Kasumi-1 (cell line): Measurements from ENCODE around the gene IL19.

ENCODE experiments used
- DNase-seq, 2 experiments: peaks; one replicate each; lab custom pipeline; 2025; lab: John Stamatoyannopoulos, UW

The IL19 gene

DNA sequence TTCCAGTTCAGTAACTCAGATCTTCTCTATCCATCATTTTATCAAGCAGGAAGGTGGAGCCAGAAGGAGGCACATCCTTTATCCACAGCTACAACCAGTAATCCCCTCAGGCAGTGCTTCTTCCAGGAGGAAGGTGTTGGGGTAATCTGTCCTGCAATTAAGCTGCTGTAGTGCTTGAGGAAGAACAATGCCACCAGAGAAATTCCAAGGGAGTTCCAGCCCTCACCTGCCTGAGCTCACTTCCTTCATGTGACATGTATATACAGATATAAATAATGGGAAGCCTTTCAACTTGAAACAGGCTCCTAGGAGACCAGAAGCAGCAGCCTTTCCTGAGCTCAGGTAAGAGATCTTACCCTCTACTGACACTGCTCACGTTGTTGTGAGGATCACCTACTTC lies 92.7 kb downstream of the IL19 start:
- no peak for DNase-seq

DNA sequence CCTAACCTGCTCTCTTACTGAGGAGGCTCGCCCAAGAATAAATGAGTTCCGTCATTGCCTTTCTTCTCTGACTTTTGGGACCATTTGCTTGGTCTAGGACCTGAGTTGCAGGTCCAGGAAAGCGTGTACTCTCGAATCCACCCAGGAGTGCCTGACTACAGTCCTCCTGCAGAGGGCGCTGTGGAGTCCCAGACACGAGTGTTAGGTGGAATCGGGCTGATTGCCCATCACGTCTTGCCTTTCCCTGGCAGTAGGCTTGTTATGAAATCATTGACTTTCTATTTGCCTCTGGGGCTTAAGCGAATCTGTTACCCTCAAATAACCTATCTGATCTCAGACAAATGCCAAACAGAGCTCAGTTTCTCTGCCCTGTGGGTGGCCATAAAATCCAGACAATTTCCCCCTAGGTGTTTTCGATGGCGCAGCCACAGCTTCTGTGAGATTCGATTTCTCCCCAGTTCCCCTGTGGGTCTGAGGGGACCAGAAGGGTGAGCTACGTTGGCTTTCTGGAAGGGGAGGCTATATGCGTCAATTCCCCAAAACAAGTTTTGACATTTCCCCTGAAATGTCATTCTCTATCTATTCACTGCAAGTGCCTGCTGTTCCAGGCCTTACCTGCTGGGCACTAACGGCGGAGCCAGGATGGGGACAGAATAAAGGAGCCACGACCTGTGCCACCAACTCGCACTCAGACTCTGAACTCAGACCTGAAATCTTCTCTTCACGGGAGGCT lies 94.5 kb downstream of the IL19 start, which contains the start of gene IL20:
Gene IL20, plus strand, starts transcription at position 685 of the 733 bp plus-strand sequence. CDS start 230 bp downstream, outside the sequence.
- DNase-seq, result peak; percentile 40

DNA sequence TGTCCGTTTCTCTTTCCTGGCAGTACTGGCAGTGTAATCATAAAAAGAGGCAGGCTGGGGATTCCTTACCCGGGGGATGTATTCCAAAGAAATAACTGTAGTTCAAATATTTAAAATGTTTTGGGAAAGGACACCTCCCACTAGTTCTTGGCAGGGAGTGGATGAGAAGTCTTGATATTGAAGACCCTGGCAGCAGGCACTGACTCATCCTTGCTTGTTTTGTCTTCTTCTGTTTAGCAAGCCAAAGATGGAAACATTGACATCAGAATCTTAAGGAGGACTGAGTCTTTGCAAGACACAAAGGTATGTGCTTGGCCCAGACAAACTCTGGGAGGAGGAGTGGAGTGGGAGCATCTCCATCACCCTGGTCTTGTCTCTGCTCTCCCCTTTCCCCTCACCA lies 95.5 kb downstream of the IL19 start:
- no peak for DNase-seq

DNA sequence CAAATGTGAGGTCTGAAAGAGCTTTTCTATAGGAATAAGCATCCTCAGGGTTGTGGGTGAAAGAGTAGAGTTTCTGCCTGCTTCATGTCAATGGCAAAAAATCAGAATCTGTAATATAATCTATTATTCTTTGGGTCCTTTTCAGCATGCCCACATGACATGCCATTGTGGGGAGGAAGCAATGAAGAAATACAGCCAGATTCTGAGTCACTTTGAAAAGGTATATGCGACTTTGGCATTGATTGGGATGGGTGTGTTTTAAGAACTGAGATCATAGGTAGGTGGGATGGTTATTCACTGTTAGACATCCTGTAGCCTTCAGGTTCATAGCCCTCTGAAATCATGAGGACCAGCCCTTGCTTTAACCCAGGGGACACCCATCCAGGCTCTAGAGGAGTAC lies 96.7 kb downstream of the IL19 start:
- no peak for DNase-seq

DNA sequence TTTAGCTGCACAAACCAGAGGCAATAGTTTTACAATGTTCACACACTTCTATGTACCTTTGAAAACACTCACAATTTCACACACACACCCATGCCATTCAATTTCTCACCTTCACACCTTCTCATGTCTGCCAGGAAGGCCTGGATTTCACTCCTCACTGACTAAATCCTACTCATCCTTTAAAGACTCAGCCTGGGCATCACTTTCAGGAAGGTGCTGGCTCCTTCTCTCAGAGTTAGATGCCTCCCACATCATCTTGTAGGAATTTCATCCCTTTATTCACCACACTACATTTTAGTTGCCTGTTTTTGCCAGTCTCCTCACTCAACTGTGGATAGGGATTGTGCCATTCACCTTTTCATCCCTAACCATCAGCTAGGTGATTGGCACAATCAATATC lies 97.1 kb downstream of the IL19 start:
- DNase-seq, result no peak

DNA sequence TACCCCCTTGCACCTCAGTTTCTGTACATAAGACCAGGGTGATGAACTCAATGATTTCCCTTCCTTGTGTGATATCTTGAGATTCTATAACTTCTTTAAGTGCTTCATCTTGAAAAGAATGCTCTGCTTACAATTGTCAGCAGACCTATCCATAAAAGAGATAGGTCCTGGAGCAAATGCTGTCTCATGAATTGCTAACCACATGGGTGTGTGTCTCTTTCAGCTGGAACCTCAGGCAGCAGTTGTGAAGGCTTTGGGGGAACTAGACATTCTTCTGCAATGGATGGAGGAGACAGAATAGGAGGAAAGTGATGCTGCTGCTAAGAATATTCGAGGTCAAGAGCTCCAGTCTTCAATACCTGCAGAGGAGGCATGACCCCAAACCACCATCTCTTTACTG lies 97.7 kb downstream of the IL19 start:
- DNase-seq, result no peak

DNA sequence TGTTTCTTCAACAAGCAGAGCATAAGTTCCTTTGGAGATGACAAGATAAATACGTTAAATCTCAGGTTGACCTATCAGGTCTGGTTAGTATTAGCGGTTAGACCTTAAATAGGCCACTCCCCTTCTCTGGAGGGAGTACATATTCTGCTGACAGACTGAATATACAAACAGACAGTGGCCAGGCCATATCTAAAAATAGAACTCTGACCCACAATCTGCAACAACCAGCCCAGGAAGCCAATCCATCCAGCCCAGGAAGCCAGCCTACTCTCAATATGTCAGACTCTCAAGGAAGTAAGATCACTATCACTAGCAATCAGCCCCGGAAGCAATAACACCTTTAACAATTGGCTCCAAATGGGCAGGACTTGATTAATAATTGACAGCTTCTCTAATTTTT lies 101.6 kb downstream of the IL19 start:
- no peak for DNase-seq

DNA sequence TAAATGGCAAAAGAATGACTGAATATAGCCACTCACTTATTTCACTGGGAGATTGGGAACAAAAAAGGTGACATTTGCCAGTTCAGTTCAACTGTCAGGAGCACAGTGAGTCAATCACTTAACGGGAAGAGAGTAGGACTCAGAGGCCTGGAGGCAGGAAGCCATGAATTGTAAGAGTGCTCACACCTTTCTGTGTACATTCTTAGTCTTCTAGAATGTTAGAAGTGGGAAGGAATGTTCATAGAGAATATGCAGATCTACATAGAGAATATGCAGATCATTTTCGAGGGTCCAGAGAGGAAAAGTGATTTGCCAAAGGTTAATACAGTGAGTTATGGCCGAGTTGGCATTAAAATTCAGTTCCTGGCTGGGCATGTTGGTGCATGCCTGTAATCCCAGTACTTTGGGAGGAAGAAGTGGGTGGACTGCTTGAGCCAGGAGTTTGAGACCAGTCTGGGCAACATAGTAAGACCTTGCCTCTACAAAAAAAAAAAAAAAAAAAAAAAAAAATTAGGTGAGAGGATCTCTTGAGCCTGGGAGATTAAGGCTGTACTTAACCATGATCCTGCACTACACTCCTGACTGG lies 103.1 kb downstream of the IL19 start:
- no peak for DNase-seq

DNA sequence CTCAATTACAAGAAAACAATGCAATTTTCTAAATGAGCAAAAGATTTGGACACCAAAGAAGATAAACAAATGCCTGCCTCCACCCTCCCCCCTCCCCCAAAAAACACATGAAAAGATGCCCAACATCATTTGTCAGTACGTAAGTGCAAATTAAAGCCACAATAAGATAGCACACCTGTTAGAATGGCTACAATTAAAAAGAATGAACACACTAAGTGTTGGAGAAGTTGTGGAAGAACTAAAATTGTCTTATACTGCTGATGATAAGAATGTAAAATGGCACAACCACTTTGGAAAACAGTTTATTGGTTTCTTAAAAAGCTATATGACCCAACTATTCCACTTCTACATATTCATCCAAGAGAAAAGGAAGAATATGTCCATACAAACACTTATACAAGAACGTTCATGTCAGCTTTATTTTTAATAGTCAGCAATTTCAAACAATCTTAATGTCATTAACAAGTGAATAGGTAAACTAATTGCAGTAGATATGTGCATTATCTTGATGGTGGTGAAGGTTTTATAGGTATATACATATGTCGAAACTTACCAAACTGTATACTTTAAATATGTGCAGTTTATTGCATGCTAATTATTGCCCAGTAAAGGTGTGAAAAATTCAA lies 105.3 kb downstream of the IL19 start:
- DNase-seq, result no peak

DNA sequence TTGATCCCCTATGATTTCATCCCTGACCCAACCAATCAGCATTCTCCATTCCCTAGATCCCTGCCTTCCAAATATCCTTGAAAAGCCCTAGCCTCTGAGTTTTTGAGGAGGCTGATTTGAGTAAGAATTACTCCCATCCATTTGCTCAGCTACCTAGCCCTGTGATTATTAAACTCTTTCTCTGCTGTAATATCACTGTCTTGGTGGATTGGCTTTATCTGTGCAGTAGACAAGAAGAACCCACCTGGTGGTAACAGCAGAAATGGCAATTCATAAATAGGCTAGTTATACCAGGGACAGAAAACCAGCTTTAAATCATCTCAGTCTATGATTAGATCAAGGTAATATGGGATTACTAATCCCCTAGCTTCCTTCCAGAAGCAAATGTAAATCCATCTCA lies 107.9 kb downstream of the IL19 start:
- peak; percentile 7 to 16 for DNase-seq

DNA sequence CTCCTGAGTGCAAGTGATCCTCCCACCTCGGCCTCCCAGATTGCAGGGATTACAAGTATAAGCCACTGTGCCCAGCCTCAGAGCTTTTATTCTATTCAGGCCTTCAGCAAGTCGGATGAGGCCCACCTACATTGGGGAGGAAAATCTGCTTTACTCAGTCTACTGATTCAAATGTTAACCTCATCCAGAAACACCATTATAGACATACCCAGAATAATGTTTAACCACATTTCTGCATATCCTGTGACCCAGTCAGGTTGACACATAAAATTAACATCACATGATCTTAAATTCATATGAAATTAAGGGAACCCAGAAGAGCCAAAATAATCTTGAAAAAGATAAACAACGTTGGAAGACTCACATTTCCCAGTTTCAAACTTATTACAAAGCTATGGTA lies 109.7 kb downstream of the IL19 start:
- no peak for DNase-seq

DNA sequence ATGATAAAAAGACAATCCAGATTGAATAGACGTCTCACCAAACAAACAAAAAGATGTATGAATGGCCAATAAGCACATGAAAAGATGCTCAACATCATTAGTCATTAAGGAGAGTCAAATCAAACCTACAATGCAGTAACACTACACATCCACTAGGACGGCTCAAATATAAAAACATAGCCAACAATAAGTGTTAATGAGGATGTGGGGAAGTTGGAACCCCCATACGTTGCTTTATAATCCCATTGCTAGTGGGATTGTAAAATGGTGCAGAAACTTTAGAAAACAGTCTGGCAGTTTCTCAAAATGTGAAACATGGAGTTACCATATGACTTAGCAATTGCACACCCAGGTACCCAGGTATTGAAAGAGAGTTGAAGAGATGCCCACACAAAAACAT lies 112.0 kb downstream of the IL19 start:
- peak in 1 of 2 experiments; percentile 3 for DNase-seq

DNA sequence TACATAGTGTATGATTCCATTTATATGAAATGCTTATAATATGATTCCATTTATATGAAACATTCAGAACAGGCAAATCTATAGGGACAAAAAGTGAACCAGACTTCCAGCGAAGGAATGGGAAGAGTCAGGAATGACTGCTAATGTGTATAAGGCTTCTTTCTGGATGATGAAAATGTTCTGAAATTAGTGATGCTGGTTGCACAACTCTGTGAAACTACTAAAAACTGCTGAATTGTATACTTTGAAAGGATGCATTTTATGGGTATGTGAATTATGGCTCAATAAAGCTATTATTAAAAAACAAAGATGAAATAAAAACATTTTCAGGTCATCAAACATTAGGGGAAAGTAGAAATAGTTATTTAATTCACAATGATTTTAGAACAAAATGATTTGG lies 112.6 kb downstream of the IL19 start:
- DNase-seq, result no peak

DNA sequence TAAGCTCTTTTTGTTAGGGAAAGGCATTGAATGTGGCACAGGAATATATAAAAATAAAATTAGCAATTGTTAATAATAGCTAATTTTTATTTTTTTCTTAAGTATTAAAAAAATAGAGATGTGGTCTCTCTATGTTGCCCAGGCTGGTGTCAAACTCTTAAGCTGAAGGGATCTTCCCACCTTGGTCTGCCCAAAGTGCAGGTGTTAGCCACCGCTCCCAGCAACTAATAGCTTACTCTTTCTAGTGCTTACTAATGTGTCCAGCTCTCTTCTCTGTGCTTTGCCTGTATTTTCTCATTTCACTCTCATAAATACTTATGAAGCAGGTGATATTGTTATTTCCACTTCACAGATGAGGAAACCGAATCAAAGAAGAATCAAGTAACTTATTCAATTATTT lies 113.3 kb downstream of the IL19 start:
- no peak for DNase-seq

DNA sequence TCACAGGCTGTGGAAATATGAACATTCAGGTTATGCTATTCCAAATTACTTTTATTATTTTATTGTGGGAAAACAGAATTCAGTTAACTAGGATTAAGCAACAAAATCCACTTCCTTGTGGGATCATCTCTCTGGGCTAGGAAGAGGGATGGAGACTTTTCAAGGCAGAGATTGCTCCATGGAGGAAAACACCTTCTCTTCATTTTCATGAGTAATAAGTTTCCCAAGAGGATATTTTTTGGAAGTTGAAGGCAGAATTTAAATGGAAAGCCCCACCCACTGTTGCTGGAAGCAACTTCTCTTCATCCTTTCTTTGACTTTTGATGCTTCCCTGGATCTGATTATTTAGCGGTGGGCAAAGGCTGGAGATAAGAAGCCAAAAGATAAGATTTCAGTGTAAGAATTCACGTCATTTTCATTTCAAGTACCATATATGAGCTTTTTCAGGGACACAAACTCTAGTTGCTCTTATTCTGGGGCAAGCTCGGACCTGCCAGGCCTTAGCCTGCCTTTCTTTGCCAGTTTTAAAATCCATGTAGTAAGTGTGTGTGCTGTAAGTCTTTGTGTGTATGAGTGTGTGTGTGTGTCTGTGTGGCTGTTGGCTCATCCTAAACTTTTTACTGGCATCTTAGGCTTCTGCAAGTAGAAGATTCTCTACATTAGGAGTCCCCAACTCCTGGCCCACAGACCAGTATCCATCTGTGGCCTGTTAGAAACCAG lies 114.9 kb downstream of the IL19 start:
- no peak for DNase-seq

DNA sequence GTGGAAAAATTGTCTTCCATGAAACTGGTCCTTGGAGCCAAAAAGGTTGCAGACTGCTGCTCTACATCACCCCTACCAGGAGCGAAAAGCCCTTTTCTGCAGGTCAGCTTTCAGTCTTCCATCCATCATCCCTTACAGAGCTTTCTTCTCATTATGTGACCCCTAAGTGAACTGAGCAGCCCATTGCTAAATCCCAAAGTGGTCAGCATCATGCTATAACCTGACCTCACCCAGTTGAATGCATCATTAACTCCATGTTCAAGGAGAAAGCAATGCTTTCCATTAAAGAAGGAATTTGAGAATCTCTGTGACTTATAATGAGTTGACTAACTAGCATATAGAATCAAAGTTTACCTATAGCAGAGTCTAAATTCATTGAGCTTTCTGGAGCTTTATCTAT lies 116.3 kb downstream of the IL19 start:
- DNase-seq, result no peak

DNA sequence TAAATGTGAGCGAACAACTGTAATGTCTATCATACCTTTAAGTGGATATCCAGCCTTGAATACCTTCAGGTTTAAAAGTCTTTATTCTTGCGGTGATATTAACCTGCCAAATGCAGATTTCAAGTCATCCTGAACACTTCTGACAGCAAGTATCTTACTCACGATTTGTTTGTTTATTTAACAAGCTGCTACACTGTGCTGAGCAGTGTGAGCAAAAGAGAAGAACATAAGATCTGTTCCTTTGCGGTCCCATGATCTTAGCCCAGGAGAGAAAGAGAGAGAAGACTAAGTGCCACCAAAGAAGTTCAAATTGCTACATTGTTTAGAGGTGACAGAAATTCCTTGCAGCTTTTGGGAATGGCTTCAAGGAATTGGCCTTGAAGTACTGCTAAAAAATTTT lies 117.1 kb downstream of the IL19 start:
- DNase-seq, result no peak

DNA sequence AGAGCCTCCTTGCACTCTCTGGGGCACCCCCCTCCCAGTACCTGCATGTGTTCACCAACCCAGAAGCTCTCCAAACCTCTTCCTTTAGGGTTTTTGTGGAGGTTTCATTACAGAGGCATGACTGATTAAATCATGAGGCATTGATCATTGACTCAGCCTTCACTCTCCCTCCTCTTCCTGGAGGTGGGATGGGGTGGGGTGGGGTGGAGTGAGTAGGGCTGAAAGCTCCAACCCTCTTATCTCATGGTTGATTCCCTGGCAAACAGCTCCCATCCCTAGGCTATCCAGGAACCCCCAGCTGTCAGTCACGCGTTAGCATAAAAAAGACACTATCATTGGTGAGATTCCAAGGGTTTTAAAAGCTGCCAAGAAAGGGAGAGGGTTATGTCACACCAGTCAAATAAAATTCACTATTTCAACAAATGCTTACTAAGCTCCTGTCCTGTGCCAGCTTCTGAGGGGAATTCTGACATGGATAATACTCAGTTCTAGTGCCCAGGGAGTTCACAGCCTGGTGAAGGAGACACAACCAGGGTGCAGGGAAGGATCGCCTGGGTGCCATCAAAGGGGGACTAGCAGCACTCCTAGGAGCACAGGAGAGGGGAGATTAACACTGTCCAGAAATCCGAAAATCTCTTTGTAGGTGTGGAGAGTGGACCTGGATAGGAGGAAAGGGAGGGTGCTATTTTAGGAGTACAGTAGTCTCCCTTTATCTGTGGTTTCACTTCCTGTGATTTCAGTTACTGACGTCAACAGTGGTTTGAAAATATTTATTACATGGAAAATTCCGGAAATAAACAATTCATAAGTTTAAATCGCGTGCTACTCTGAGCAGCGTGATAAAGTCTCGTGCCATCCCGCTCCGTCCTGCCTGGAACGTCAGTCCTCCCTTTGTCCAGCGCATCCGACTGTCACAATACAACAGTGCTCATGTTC lies 119.8 kb downstream of the IL19 start:
- DNase-seq, result no peak

DNA sequence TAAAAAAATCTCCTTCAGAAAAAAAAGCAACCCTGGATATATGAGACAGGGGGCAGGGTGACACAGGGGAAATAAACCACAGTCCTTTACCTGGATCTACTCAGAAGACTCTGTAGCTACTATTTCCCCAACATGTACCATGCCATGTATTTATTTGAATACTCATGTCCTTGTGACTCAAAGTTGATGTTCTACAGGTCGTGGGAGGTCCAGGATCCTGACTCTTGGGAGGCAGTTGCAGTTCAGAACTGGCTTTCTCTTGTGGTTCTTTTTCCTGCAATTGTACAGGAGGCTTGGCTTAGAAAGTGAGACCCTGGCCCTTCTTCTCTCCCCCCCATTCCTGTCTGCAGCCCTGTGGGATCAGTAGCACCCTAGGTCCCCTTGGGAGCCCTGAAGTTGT lies 120.8 kb downstream of the IL19 start:
- DNase-seq, result no peak
